Brain microvascular endothelial cell (primary cell): ENCODE results near the gene PNMA6E.

ENCODE experiments used
- DNase-seq: peaks from one replicate; pipeline ENCODE4 v3.0.0-alpha.2; 2020
- H3K27ac ChIP-seq: fragments of 250-450 bp; sonication (Bioruptor Pico); 2 replicates; pipeline ENCODE4 v1.5.1; 2020; ENCODE audit warnings: mild to moderate bottlenecking, moderate library complexity
- H3K27me3 ChIP-seq: fragments of 250-450 bp; sonication (Bioruptor Pico); replicated peaks from 2 replicates; pipeline ENCODE4 v1.5.1; 2020; ENCODE audit warnings: mild to moderate bottlenecking
- H3K36me3 ChIP-seq: fragments of 250-450 bp; sonication (Bioruptor Pico); replicated peaks from 2 replicates; pipeline ENCODE4 v1.5.1; 2020; ENCODE audit warnings: mild to moderate bottlenecking
- H3K4me3 ChIP-seq: 2 replicates; pipeline ENCODE4 v1.5.1; 2011; ENCODE audit warnings: low read depth, mild to moderate bottlenecking, control low read depth, low read length, moderate library complexity
- CTCF ChIP-seq: IDR thresholded peaks from 2 replicates; pipeline ENCODE4 v1.5.1; 2011; ENCODE audit warnings: low read depth, mild to moderate bottlenecking, moderate library complexity, low read length, control low read depth, inconsistent platforms; ENCODE audit errors: missing control alignments
- in situ Hi-C: cut with HindIII; loops from 2 replicates; pipeline ENCODE4 v1.10.0; 2017; ENCODE audit warnings: low sequenced_read_pairs, low pct_ligation_motif_present

The PNMA6E gene

GRCh38 chrX:153349952-153350351 lies 51.2 kb downstream of the PNMA6E start:
- no peak for DNase-seq
- in situ Hi-C loops = no loop called here
- Histone ChIP-seq H3K4me3 (no peak overlapping the region), H3K36me3 (peaks cover 7% of the 10 kb centered on the region), H3K27me3 (no peaks in the 10 kb centered on the region), H3K27ac (no peak overlapping the region)
- no peak for TF ChIP-seq CTCF

GRCh38 chrX:153348421-153348820 lies 52.7 kb downstream of the PNMA6E start:
- H3K27ac ChIP-seq = no peak overlapping the region
- no peaks in the 10 kb centered on the region for H3K27me3 ChIP-seq
- no peak for TF ChIP-seq CTCF
- in situ Hi-C loops = no loop called here
- no peak for DNase-seq
- no peak overlapping the region for H3K4me3 ChIP-seq
- peaks cover 10% of the 10 kb centered on the region for H3K36me3 ChIP-seq

GRCh38 chrX:153347530-153347929 lies 53.6 kb downstream of the PNMA6E start:
- no peak for DNase-seq
- no peak overlapping the region for H3K4me3 ChIP-seq
- H3K36me3 ChIP-seq = peaks cover 10% of the 10 kb centered on the region
- TF ChIP-seq CTCF = no peak
- in situ Hi-C loops = no loop called here
- no peaks in the 10 kb centered on the region for H3K27me3 ChIP-seq
- no peak overlapping the region for H3K27ac ChIP-seq
